DLD1 (cell line): ENCODE measurements around the gene RNF220.

Experiments
- in situ Hi-C: cut with HindIII; loops from 2 replicates; pipeline ENCODE4 v1.10.0; 2017; ENCODE audit warnings: low sequenced_read_pairs

The RNF220 gene

GRCh38 chr1:44572572-44572879 is 167.5 kb downstream of the RNF220 start:
- in situ Hi-C loops, result no loop called here

- in situ Hi-C loops, result no loop called here
Observed at GRCh38 chr1:44575396-44575795, 170.3 kb downstream of the RNF220 start.

DNA sequence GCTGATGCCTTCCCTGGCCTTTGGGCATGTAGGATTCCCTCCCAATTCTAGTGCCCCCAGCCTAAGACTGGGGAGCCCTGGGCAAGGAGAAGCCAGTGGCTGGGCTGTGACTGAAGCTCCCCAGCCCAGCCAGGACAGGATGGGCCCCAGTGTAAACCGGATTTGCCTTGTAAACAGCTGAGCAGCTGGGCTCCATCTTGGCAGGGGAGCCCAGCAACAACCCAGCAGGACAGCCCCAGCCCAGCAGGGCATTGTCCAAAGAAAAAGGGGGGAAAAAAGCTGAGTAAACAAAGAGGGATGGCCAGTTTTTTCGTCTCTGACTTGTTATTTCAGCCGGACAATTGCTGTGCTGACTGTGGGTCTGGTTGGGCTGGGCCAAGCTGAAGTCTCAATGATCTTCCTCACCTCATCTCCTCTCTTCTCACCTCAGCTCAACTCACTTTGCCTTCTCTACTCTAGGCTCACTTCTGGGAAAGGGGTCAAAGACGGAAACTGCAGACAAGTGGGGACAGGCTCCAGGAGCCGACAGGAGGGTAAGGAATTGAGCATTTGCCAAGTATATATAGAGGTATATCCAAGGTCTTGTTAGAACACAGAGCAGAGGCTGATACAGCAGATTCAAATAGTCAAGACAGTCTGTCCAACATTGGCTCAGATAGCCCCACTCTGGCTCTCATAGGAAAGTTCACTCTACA is 171.5 kb downstream of the RNF220 start:
- in situ Hi-C loops, result no loop called here

- in situ Hi-C loops, result no loop called here
Observed at GRCh38 chr1:44581205-44581604, 176.2 kb downstream of the RNF220 start.

GRCh38 chr1:44584167-44584566 is 179.1 kb downstream of the RNF220 start:
- in situ Hi-C loops, result no loop called here

DNA sequence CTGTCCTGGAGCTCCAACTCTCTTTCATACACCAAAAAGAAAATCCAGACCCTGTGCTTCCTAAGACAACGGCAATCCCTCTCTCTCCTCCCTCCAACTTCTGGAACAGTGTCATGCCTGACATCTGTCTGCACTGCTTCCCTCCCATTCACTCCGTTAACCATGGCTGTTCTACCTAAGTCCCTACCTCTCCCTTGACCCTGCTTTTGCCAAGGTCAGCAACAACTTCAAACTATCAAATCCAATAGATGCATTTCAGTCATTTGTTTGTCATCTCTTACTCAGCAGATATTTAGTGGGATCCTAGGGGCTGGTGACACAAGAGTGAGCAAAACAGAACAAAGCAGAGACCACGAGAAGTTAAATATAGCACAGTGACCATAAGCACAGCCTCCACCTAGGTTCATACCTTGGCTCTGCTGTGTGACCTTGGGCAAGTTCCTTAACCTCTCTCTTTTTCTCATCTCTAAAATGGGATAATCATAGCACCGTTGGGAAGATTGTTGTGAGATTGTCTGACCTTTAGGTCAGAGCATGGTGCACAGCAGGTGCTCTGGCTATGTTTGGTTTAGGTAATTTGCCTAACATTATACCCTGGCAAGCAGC is 180.4 kb downstream of the RNF220 start:
- in situ Hi-C loops, result no loop called here

- in situ Hi-C loops, result no loop called here
Observed at GRCh38 chr1:44587796-44588460, 182.9 kb downstream of the RNF220 start.

DNA sequence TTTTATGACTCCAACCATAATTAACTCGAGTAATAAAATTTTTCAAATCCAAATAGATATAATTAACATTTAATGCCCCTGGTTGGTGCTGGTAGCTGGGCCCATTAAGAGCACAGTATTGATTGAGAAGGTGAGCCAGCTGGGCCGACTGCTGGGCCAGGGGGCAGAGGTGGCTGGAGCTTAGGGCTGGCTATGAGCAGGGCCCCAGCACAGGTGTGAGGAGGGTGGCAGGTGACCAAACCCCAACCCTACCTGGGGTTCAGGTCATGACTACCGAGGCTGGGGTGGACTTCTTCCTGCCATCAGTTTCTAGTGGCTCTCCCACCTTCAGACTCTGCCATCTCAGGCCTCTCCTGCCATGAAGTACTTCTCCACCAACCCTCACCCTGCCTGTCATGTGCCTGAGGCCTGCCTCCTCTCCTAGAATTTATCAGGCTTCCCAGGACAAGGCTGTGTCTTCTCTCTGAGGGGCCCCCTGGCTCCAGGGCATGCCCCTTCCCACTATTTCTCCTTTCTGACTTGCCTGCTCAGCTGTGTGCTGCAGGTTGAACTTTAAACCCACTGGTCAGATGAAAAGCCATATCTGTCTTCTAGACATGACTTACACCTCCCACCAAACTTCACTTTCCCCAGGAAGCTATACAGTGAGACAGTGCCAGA is 183.6 kb downstream of the RNF220 start:
- in situ Hi-C loops, result no loop called here

- in situ Hi-C loops, result no loop called here
Observed at GRCh38 chr1:44590475-44590874, 185.4 kb downstream of the RNF220 start.

GRCh38 chr1:44591381-44591780 is 186.3 kb downstream of the RNF220 start:
- in situ Hi-C loops, result no loop called here

- in situ Hi-C loops, result no loop called here
Observed at GRCh38 chr1:44592208-44593145, 187.4 kb downstream of the RNF220 start.

- in situ Hi-C loops, result no loop called here
Observed at GRCh38 chr1:44594353-44594752, 189.3 kb downstream of the RNF220 start.

DNA sequence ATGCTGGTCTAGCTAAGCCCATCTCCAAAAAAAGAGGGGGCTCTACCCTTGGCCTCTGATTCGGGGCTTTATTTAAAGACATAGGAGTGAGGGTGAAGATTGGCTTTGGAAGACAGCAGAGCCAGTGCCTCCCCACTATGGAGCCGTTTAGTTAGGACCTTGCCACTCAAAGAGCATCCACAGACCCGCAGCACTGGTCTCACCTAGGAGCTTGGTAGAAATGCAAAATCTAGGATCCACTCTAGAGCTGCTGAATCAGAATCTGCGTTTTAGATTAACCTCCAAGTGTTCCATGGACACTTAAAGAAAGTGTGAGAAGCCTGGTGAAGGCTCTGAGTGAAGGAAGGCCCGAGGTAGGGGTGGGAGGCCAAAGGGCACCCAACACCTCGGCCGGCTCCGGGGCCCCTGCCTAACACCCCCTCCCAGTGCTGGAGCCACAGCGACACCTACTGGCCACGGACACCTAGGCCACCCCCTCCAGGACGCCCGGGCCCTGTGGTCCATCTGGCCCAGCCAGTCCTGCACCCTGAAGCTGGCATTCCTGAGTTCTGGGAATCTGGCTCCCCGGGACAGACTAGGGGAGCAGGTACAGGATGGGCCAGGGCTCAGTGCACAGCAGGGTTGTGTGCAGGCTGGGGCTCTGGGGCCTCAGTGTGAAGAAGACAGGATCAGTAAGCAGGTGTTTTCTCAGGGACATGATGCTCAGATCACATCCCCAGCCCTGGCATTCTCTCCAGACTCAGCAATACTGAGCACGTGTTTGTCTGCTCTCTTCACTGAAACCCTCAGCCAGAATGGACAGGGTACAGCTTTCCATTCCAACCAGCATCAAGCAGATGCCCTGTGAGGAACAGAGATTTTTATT is 190.0 kb downstream of the RNF220 start:
- in situ Hi-C loops, result no loop called here

DNA sequence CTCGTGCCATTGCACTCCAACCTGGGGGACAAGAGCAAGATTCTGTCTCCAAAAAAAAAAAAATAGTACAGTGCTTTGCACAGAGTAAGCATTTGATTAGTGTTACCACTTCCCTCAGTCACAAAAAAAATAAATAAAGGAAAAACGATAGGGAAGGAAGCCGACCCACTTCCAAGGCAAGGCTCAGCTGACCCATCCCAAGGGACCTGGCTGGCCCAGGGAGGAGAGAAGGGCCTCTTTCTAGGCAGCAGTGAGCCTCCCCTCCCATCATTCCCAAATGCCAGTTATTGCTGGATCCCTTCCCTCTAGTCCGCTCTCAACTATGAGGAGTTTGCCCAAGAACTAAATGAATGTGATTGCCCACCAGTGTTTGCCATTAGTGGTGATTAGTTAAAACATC is 191.5 kb downstream of the RNF220 start:
- in situ Hi-C loops, result no loop called here

DNA sequence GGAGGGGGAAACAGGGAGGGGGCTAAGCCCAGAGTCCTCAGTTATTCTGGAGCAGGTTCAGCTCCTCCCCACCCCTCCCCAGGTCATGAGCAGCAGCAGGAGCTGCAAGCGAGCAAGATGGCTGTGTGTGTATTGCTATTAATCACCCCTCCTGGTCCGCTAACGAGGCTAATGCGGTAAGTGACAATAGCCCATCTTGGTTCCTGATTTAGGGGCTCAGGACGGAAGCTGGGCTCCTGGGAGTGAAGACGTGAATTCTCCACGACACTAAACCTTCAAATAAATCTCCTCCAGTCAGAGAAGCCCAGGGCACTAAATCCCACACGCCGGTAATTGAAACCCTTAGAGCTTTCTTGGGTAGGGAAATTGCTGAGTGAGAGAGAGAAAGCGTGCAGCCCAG is 193.1 kb downstream of the RNF220 start:
- in situ Hi-C loops, result no loop called here

DNA sequence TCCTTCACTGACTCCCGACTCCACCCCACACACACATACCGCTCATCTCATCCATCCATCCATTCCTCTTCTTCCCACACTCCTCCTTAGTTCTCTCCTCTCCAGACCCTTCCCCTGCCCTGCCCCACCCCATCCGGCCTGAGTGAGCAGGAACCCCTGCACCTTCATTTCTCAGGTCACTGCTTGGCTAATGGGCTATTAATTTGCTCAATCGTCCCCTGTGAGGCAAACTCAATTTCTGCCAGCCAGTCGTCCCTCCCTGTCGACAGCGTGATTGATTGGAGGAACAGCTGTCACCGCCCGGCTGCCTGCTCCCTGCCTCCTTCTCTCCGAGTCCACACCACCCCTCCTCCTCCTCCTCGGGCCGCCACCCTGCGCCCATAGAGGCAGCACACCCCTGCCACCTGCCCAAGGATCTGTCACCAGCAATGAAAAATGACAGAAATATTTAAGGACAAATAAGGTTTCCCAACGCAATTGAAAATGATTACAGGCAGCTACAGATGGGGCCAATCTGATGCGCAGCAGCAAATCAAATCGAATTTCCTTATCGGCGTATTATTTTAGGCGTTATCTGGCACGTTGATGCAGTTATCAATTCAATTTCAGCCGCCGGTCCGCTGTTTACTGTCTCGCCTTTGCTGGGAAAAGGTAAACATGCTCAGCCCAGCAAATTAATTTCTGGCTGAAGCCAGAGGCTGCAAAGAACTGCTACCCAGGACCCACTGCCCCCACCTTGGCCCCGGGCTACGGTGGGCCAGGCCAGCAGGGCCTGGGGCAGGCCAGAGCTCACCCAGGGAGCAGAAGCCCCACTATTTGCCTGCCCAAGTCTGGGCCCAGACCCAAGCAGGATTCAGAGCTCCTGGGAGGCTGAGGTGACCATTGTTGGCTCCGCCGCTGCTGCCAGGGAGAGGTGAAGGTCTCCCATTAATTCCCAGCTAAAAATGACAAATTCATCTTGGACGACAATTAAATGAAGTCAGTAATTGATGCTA is 197.9 kb downstream of the RNF220 start:
- in situ Hi-C loops, result no loop called here

DNA sequence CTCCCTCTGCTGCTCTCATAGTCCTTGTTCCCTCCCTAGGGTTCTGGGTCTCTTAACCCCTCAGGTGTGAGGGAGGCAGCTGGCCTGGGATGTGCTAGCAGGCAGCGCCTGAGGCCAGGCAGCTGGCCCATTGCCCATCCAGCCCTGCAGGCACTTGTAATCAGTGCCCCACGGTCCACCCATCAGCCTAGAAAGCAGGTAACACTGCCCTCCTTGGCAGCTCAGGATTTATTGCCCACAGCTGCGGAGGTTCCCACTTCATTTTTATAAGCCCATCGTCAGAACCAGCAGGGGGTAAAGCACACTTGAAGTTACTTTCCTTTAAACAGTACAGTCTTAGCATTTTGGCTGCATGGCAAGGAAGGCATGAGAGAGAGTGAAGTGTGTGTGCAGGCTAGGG is 198.7 kb downstream of the RNF220 start:
- in situ Hi-C loops, result no loop called here

GRCh38 chr1:44604157-44604955 is 199.3 kb downstream of the RNF220 start:
- in situ Hi-C loops, result no loop called here
